GM21717 (cell line): ENCODE measurements around the gene TSPAN3.

Experiments
- ATAC-seq: cut with Tn5 transposase; IDR thresholded peaks from one replicate; pipeline ENCODE4 v1.9.1; 2021; ENCODE audit warnings: mild to moderate bottlenecking, moderate library complexity; ENCODE audit not compliant: unreplicated experiment

The TSPAN3 gene

DNA sequence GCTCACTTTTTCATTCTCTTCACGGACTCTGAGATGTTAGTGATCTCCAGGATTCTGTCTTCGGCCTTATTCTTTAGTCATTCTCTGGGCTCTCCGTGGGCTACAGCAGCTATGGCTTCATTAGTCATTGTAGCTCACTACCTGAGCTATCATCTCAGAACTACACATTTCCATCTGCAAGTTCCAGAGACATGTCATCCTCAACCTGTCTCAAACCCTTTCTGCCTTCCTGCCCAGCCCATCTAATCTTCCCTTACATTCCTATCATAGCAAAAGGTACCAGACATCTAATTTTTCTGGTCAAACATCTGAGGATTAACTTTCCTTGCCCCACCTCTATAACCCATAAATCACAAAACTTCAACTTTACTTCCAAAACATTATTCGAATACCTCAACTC is 13.2 kb downstream of the TSPAN3 start:
- no peak for ATAC-seq

DNA sequence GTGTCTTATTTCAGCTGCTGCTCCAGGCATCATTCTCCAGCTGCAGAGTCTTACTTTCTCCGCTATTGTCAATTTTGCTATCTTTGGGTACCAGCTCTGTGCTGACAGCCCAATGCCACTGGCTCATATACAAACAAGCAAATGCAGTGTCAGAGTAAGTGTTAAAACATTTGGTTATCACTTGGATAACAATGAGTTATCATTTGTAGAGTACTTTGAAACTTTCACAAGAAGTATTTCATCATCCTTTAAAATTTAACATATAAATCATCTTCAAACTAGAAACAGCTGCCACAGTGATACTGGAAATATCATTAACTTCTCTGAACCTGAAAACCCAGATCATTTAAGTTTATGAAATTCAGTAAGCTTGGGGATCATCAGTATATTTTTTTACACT is 13.8 kb downstream of the TSPAN3 start:
- no peak for ATAC-seq

DNA sequence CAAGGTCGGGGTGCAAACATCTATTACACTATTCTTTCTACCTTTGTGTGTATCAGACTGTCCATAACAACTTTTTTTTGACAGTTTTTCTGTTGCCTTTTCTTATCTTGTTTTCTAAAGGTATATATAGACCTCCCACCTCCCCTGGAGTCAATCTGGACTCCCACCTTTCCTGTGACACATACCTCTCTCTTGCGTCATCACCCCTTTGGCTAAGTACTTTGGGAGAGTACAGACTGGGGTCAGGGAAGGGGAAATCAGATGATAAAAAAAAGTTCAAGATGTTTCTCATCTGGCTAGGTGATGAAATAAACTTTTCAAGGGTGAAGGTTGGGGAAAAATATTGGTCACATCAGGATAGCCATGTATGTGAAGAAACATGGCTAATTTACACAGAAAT is 17.2 kb downstream of the TSPAN3 start:
- ATAC-seq, result no peak

DNA sequence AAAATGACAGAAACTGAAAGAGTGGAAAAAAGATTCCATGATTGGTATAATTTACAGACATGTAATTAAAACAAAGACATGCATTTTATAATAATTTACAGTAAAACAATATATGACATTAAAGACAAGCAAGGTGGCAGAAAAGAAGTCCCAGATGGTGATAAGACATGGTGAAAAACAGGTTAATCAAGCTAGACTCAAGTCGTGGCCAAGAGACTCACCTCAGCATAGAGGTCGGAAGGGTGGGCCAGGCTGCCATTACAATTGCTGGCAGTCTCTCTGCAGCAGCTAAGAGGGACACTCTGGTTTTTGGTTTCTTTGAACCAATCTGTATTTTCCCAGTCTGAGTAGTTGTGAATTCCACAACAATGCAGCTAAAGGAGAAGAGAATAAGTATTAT is 18.4 kb downstream of the TSPAN3 start:
- no peak for ATAC-seq

DNA sequence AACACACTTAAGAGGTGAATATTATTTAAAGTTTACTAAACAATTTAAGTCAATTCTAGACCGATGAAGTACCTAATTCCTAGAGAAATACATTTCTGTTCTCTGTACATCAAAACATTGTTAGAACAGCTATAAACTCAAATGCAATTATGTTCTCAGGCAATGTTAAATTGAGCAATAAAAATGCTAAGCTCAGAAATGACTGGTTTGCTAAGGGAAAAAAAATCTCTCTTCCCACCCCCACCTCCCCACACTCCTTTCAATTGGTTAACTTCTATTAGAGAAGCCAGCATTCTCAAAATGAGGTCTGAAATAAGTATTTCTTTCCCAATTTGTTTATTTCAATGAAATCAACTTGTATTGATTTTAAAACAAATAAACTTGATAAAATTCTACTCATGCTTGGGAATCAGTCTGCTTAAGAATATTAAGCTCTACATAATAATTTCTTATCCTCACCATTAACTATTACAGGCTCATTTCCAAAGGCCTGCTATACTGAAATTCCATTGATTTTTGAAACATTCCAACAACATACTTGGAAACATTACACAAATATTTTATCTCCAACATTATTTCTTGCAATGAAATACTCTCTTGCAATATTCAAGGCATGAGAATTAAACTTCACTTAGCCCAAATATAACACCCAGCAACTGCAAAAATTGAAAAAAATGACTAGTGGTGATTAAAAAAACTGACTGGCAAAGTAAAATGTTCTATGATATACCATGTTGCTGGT is 22.6 kb downstream of the TSPAN3 start:
- ATAC-seq, result no peak

DNA sequence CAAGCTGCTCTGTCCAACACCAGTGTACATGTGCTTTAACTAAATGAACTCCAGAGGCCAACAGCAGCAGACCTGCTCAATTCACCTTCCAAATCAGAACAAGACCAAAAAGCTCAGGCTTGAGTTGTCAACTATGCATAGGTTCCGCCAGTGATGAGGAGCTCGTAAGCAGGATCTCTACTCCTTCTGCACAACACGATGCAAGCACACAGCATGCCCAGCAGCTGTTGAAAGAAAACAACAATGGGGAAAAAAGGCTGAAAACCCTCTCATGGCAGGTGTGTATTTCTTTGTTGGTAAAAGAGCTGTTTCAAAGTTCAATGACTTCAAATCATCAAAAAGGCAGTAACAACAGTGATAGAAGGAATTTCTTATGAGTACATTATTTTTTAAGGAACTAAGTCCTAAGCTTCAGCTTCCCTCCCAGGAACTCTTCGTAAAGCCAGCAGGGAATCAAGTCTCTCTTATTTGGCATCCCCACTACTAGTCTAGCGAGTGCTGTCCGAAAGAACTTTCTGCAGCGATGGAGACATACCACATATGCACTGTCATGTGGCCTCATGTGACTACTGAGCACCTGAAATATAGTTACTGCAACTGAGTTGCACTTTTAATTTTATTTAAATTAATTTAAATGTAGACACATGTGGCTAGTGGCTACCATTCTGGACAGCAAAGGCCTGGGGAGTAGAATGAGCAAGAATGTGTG is 24.1 kb downstream of the TSPAN3 start:
- no peak for ATAC-seq

DNA sequence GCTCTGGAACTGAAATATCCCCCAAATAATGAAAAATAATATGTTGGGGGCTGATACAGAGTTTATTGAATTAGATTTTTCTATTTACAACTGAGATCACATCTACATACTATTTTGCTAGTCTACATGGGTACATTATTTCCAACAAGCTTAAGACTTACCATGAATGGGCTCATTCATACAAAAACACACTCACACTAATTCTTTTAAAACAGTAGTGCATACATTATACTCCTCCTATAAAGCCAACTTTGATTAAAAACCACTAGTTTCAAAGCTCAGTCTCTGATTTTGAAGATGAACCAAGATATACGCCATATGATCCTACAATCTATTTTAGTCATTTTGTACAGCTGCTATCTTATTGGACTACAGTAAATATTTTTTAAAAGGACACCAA is 24.9 kb downstream of the TSPAN3 start:
- no peak for ATAC-seq

DNA sequence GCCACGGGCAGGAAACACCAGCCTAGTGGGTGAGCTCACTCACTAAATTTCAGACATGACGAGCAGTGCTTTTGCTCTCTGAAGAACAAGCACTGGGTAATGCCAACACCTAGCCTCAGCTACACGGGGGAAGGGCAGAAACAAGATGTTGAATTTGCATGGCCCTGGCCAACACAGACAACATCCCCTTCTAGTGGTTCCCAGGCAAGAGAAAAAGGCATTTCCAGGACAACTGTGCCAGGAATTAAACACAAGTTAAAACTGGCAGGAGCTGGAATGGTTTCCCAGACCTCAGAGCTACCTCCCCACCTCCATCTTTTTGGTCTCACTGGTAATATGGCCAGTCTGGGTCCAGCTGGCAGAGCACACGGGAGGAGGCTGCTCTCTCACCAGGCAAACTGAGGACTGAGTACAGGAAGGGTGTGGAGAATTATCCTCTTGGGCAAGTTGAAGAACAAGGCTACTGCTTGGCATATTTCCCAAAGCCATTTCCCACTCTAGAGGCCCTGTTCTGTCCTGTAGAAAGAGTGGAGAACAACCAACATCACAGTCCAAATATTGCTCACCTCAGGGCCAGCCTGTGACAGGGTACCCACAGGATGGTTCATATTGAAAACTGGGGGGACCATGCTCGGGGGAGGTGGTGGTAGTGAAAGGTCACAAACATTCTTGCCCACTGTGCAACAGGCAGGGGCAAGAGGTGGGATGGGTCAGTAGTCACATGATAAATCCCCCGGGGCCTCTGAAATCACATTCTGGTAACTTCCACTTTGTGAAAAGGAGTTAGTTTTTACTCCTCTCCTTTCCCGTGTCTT is 26.5 kb downstream of the TSPAN3 start:
- ATAC-seq, result no peak

DNA sequence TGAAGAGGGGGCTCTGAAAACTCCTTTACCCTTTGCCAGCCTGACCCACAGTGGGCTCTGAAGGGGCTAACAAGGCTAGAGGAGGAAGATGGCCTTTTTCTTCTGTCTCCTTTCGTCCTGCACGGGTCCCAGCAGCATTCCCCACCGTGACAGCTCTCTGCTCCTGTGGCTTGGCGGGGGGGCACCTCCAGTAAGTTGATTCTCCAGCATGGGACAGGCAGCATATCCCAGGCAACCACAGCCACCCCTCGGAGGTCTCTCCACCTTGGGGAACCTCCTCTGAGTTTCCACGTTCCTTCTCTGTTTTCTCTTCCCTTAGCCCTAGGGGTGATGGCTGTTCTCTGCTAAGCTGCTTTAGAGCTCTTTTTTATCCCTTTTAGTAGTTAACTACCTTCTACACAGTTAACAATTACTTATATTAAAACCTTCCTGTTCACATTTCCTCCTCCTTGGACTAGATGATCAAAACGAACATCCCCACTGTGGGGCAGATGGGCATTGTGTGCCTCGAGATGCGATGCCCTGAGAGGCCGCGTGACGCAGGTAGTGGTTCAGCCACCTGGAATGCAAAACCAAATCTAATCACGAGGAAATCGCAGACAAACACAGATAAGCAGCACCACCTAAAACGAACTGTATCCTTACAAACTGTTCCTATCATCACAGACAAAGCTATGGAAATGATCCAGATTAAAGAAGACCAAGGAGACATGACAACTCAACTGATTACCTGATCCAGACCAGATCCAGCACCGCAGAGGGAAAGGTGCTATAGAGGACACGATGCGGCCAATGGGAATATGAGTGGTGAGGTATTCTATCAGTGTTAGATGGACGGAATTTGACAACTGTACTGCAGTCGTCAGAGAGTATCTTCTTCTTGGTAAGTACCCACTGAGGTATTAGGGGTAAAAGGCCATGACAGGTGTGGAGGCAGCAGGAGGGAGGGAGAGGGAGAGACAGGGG is 27.7 kb downstream of the TSPAN3 start:
- ATAC-seq, result no peak

DNA sequence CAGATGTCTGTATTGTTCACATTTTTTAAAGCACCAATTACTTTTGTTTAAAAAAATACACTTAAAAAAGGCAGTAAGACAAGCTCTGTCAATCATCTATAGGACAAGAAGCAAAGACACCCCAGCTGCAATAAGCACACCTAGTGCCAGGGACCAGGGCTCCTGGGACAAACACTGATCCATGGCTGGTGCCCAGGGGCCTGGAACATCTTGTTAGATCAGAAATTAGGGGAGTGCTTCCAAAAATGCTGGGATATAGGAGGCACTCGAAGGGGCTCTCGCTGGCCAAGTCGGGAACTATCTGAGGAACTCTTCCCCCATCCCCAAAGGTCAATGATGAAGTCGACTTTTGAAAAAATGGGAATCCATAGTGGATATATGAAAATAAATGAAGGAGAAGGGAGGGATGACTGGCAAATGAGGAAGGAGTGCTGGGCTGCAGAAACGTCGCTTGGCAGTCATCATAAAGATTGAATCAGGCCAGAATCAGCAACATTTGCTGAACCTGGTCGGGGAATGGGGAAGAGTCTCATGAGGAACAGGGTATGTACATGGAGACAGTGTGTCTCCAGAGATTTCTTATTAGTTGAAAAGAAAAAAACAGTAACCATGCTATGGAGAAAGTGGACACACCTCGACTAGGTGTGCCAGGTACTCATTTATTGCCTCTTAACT is 28.5 kb downstream of the TSPAN3 start:
- ATAC-seq, result no peak

DNA sequence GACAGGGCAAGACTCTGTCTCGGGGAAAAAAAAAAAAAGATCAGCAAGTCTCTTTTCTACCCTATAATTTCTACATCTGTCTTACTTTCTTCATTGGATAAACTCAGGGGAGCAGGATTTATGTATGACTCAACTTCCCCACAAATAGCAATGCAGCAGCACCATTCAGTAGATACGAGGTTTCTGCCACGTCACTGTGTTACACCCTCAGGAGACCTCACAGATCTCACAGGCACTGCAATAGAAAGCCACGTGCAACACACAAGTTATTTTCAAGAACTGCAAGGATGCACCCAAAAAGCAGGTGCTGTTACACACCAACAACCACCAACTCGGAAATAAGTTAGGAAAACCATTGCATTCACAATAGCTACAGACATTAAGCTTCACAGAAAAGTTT is 30.2 kb downstream of the TSPAN3 start:
- ATAC-seq, result no peak

DNA sequence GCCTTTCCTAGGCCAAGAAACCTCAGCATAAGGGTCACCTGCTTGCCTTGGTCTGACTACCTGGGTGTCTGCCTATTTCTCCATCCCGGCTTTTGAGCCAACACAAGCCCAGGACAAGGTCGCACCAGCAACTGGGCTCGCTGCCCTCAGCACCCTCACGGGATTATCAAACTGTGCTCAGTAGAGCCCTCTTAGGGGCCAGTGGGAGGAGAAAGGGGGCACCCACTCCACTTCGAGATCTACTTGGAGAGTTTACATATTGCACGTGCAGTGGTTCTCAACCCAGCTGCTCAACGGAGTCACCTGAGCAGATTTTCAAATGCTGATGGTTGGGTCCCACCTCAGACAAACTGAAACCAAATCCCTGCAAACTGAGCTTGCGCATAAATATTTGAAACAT is 31.1 kb downstream of the TSPAN3 start:
- ATAC-seq, result no peak

DNA sequence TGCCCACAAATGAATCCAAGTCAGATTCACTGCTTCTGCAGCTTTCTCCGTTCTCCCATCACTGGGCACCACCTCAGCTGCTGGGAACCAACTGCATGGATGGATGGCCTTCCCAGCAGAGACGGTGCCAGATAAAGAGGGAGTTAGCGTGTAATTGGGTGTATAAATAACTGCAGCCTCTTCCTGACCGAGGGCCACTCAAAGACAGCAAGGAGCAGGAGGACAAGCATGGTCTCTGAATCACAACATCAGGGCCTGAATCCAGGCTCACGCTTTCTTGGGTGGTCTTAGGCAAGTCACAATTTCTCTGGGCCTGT is 31.7 kb downstream of the TSPAN3 start:
- no peak for ATAC-seq

DNA sequence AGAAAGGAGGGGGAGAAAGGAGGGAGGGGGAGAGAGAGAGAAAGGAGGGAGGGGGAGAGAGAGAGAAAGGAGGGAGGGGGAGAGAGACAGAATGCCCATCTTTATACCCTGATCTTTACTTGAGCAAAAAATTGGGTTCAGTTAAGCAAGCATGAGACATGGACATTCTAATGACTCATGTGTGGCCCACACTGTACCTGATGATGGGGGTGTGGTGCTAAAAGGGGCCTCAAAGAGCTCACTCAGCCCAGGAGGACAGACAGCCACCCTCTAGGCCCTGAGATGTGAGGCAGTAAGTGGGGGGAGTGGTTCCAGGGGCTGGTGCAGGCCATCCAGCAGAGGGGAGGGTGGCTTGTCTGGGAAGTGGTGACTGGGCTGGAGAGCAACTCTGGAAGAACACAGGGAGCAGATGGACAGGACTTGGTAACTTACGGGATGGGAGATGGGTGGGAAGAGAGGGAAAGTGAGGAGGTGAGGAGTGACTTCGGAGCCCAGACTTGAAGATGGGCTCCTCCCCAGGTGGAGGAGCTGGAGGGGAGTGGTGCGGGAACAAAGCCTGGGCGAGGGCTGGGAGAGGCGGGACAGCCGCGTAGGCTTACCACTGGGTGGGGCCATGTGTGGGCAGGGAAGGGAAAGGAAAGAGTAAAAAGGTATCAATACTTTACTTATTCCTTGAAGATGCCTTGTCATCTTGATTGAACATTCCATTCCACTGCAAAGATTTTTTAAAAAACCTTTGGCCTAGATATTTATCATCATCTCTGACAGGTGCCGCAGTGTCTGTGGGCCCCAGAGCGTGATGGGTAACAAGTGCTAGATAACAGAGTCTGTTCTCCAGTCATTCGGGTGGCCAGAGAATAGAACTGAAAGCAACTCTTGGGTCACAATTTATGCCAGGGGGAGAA is 32.3 kb downstream of the TSPAN3 start:
- ATAC-seq, result no peak

DNA sequence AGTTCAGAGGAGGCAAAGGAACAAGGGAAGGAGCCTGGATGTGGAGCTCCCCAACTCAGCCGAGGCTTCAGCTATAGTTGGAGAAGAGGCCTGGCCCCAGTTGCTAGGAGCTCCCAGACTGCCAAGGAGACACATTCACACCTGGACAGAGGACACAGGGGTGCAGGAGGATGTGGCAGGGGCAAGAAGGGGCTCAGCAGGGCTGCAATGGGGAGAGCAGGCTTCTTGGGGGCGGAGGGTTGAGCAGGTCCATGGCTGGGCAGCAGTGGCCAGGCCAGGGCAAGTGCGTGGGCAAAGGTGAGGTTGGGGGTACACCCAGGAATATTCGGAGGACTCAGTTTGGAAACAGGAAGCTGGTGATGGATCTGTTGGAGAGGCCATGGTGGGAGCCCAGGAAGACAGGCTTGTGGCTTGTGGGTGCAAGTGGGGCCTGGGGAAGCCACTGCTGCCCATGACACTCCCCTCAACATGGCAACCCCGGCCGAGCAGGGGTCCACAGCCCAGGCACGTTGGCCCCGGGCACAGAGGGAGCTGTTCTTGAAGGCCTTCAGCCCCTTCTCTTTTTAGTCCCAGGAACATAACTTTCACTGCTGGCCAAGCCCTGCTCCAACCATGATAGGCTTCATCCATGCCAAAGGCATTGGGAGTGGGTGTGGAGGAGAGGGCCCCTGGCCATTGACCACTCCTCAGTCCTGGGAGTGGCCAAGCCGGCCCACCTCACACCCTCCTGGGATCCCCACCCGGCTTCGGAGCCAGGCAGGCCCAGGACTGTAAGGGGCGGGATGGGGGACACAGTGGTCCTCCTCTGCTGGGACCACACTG is 33.3 kb downstream of the TSPAN3 start:
- ATAC-seq, result no peak

DNA sequence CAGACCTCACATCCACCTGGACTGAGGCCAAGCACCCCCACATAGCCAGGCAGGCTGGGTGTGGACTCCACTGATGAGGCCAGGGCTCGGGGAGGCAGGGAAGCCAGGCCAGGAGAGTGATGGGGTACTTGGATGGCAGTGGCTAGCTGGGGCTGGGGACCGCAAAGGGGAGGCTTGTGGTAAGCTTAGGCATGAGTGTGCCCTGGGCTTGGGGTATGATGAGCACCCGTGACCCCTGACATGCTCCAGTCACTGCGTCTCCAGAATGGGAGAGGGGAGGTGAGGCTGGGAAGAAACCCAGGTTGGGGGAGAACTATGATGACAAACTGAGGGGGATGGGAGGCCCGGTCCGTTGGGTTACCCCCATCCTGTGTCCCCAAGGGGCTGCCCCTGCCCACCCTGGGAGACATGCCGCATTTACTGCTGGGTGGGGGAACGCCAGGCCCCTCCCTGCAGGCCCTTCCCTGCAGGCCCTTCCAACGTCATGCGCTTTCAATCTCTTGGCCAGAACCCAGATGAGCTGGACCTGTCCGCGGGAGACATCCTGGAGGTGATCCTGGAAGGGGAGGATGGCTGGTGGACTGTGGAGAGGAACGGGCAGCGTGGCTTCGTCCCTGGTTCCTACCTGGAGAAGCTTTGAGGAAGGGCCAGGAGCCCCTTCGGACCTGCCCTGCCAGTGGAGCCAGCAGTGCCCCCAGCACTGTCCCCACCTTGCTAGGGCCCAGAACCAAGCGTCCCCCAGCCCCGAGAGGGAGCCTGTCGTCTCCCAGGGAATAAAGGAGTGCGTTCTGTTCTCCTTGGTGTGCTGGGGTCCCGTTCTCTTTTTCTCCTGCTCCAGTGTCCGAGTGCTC is 34.1 kb downstream of the TSPAN3 start:
- ATAC-seq, result no peak

DNA sequence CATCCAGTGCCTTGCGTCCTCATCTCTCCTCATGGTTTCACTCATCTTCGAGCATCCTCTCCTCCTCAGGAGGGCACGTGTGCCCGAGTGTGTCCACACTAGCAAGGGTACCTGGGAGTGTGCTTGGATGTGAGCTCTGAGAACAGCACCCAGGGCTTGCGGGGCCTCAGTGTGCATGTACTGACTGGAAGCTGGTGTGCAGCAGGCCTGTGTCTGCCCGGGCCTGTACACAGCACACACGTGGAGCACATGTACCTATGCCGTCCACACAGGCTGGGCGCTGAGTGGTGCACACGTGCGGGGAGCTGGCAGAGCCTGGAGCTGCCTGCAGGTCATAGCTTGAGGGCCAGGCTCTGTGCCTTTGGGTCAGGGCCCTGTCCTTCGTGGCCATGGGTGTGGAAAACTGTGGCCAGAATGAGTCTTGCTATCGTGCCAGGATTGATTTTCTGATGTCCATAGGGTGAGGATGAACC is 34.9 kb downstream of the TSPAN3 start:
- no peak for ATAC-seq
